ENCODE results near the gene RBM15B.
"Not testable (repeated sequence)": the region's sequence is repeated elsewhere in the genome, so short reads cannot be mapped to it uniquely, and the experiment has no call there.

The RBM15B gene

GRCh38 chr3:51391075-51391565 lies at the start of gene RBM15B:
Gene RBM15B (plus strand): TSS chr3:51391285. CDS start chr3:51391400, 115 bp downstream.
- peak; percentile 90 to 95 for DNase-seq

- no peak for DNase-seq
Measured at GRCh38 chr3:51343918-51344687, 47.0 kb upstream of the RBM15B start.

DNA sequence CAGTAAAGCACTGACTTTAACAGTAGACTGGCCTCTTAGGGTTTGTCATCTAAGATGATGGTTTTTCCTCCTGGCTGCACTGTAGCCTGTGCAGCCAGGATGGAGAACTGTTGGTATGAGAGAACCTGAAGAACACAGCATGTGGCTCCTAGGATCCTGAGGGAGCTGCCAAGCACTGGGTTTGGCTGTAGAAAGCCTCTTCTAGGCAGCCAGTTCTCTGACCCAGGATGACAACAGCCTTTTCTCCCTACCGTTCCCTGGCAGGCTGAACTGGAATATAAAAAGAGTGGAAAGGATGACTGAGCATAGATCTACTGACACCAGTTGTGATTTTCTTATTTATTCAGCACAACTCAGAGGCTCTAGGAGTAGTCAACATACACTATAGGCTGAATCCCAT lies 40.3 kb upstream of the RBM15B start:
- DNase-seq = no peak

DNA sequence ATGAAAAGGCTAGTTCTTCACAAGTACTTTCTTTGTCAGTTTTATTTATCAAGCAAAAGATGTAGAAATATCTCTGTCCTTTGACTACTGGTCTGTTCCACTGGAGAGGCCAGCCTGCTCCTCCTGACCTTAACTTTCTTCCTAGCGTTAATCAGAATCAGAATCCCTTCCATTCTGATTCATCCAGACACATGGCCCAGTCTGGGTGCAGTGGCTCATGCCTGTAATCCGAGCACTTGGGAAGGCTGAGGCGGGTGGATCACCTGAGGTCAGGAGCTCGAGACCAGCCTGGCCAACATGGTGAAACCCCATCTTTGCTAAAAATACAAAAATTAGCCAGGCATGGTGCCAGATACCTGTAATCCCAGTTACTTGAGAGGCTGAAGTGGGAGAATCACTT lies 38.0 kb upstream of the RBM15B start:
- no peak for DNase-seq

- DNase-seq = no peak
Measured at GRCh38 chr3:51353691-51354090, 37.4 kb upstream of the RBM15B start.

- no peak for DNase-seq
Measured at GRCh38 chr3:51354172-51354571, 36.9 kb upstream of the RBM15B start.

- no peak for DNase-seq
Measured at GRCh38 chr3:51354731-51355615, 36.1 kb upstream of the RBM15B start.

DNA sequence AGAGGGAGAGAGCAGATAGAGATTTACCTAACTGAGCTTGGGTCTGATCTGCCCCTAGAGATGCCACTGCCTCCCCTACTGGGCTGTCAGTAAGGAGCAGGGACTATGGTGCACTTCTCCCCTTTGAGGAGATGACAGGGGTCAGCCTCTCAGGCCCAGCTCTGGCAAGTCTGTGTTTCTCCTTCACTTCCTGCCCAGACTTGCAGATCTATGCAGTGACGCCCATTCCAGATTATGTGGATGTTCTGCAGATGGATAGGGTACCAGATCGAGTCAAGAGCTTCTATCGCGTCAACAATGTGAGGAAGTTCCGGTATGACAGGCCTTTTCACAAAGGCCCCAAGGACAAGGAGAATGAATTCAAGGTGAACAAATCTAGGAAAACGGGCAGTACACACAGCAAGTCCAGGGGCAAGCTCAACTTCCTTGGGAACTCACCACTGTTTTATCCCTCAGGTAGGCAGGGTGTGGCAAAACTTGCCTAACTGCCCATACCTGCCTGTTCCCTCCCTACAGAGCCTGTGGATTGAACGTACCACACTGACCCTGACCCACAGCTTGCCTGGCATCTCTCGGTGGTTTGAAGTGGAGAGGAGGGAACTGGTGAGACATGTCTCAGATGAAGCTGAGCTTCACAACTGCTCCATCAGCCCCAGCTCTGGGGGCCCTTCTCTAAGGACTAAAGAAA lies 35.0 kb upstream of the RBM15B start:
- DNase-seq = no peak

GRCh38 chr3:51357856-51358255 lies 33.2 kb upstream of the RBM15B start:
- no peak for DNase-seq

GRCh38 chr3:51358981-51359380 lies 32.1 kb upstream of the RBM15B start:
- no peak for DNase-seq

DNA sequence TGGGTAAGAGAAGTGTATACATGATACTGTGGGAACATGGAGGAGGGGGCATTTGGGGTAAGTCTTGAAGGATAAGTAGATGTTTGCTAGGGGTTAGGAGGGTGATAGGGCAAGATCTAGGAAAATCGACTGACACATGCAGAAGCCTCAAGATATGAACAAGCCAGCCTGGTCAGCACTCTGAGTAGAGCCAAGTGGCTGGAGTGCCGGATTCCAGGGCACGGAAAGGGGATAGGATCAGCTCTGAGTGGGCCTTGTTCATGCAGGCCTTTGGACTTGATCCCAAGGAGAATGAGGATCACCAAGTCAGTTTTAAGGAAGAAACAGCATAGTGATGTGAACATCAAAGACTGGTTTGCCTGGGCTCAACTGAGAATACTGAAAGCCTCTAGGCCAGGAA lies 30.3 kb upstream of the RBM15B start:
- DNase-seq = no peak

DNA sequence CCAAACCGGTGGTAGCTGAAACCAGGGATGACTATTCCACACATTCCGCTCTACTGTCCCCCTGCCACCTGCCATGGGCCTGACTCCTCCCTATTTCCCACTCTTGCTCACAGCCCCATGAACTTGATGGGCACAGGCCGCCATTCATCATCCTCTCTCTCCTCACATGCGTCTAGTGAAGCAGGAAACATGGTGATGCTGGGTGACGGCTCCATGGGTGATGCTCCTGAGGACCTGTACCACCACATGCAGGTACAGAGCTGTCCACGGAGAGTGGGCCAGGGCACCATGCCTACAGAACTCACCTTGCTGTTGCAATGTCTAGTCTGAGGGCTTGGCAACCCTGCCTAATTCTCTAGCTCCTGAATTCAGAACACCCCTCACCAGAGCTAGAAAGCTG lies 29.3 kb upstream of the RBM15B start:
- DNase-seq = no peak

GRCh38 chr3:51362476-51362875 lies 28.6 kb upstream of the RBM15B start:
- no peak for DNase-seq

- not testable (repeated sequence) for DNase-seq
Measured at GRCh38 chr3:51368276-51368675, 22.8 kb upstream of the RBM15B start.

DNA sequence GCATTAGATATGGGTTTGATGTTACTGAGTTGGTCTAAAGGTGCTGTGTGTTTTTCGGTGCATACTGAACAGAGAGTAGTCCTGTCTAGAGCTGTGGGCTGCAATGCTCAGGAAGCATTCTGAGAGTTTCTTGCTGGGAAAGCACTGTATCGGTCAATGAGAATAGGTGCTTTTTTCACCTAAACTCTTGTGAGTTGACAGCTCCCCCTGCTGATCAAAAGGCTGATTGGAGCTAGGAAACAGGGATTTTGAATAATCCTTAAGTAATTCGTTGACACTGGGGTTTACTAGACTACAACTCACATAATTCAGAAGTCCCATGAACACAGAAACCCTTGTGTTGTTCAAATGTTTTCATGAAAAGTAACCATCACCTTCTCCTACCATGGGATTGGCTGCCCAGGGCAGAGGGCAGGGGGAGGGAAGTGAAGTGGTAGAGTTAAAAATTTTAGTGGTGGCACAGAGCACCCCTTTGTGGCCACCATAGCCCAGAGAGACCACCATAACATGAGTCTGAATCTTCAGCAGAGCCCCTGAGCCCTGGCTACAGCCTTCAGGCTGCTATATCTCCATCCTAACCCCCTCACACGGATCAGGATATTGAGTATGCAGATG lies 19.0 kb upstream of the RBM15B start:
- peak; percentile 18 to 69 for DNase-seq

DNA sequence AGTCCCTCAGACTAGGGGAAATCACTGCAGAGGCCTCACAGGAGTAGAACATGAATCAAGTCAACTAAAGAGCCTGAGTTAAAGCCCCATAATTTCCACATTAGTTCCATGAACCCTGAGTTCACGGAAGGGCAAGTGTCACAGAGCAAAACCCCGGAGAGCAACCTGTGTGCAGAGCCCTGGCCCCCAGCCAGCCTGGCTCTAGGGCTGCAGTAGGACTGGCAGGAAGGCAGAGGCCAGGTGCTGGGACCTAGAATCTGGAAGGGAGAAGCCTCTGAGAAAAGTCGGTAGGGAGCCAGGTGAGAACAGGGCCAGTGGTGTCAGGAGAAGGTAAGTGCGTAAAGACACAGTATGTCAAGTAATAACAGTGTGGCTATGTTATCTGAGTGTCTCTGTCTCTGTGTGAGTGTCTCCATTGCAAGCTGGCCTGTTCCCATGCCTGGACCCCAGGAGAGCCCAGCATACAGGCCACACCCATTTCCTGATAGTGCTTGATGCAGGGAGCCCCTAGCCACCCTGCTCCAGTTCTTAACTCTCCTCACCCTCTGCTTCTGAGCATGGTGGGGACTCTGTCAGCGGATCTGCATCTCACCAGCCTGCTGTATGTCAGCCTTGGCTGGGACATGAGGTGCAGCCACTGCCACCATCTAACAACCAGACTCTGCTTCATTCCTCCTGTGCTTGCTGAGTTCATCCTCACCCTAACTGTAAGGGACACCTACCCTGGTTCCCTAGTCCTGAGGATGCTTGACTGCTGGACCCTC lies 17.2 kb upstream of the RBM15B start:
- no peak for DNase-seq

GRCh38 chr3:51374456-51374855 lies 16.6 kb upstream of the RBM15B start:
- no peak for DNase-seq

- DNase-seq = no peak
Measured at GRCh38 chr3:51375136-51375535, 15.9 kb upstream of the RBM15B start.

DNA sequence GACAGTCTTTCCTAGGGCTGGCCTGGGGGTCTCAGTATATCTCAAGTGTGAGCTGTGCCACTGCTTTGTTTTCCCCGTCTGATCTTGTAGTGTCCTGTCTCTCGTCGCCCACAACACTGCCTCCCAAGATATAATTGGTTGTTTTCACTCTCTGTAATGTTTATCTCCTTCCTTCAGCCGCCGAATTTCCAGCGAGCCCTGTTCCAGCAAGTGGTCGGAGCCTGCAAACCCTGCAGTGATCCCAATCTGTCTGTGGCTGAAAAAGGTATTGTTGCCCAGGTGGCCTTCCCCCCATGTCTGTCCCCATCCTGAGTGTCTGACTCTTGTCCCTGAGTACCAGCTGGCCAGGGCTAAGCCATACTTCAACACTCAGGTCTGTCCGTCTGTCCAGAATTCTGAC lies 15.5 kb upstream of the RBM15B start:
- no peak for DNase-seq

- no peak for DNase-seq
Measured at GRCh38 chr3:51378065-51378464, 13.0 kb upstream of the RBM15B start.

- DNase-seq = no peak
Measured at GRCh38 chr3:51378726-51379125, 12.4 kb upstream of the RBM15B start.

- DNase-seq = no peak
Measured at GRCh38 chr3:51379301-51379700, 11.8 kb upstream of the RBM15B start.
